ENCODE measurements around the gene RPL5. TPM values are rescaled to one million over a fixed set of nuclear protein-coding genes. Genes with fewer than 3 reads are reported as not detected.

Gene RPL5
- total and polyA plus RNA-seq, 2 of the 8 experiments (the other 6 are each of a cell fraction or from before 2014, with no cell fraction given) = 1,506 to 2,034 TPM

- TF ChIP-seq NRF1 (IDR thresholded peaks at IDR 0.05; ENCODE audit: low read depth, low read length) = no peak
- no peak for TF ChIP-seq CHD1 (IDR thresholded peaks at IDR 0.05; ENCODE audit: low read depth, low read length)
- TF ChIP-seq NANOG (IDR thresholded peaks at IDR 0.05; ENCODE audit: insufficient read depth, low read depth, low read length, poor library complexity, severe bottlenecking) = no peak
- no peak for TF ChIP-seq RNF2 (IDR thresholded peaks at IDR 0.05; ENCODE audit: borderline replicate concordance, low read depth, low read length, missing control alignments, poor library complexity, severe bottlenecking)
- TF ChIP-seq POU5F1 (IDR thresholded peaks at IDR 0.05; ENCODE audit: low read depth, low read length) = no peak
- no peak for TF ChIP-seq BACH1 (IDR thresholded peaks at IDR 0.05; ENCODE audit: low read length)
- no peak for TF ChIP-seq CHD7 (IDR thresholded peaks at IDR 0.05; ENCODE audit: insufficient replicate concordance, low read length)
Observed at GRCh38 chr1:92862605-92863004, 30.8 kb downstream of the RPL5 start (continued).
